IPS-18c (cell line): ENCODE results near the gene KCNMA1.

ENCODE experiments used
- H3K4me3 ChIP-seq: 2 replicates; pipeline ENCODE4 v1.7.0; 2013; ENCODE audit warnings: low read depth, mild to moderate bottlenecking, low read length, moderate library complexity; ENCODE audit not compliant: insufficient read depth
- H3K9me3 ChIP-seq: one replicate; pipeline ENCODE4 v1.6.1; 2013; ENCODE audit warnings: mild to moderate bottlenecking, low read length, moderate library complexity; ENCODE audit not compliant: control insufficient read depth, insufficient read depth

KCNMA1 gene

DNA sequence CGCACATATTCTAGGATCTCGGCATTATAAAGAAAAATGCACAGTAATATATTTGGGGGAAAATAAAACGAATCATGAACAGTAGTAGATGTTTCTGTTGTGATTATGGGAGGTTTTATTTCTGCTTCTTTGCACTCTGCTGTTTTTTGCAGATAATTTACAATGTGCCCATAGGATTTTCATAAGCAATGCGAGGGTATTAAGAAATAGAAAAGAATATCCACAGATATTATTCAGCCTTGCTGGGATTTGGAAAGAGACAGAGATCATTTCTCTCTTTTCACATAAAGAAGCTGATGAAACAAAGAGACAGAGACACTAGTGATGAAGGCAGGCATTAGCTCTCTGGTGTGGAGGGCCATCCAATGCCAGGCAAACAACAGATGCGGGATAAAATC lies 158.6 kb downstream of the KCNMA1 start:
- no peaks in the 10 kb centered on the region for H3K9me3 ChIP-seq
- no peak overlapping the region for H3K4me3 ChIP-seq

DNA sequence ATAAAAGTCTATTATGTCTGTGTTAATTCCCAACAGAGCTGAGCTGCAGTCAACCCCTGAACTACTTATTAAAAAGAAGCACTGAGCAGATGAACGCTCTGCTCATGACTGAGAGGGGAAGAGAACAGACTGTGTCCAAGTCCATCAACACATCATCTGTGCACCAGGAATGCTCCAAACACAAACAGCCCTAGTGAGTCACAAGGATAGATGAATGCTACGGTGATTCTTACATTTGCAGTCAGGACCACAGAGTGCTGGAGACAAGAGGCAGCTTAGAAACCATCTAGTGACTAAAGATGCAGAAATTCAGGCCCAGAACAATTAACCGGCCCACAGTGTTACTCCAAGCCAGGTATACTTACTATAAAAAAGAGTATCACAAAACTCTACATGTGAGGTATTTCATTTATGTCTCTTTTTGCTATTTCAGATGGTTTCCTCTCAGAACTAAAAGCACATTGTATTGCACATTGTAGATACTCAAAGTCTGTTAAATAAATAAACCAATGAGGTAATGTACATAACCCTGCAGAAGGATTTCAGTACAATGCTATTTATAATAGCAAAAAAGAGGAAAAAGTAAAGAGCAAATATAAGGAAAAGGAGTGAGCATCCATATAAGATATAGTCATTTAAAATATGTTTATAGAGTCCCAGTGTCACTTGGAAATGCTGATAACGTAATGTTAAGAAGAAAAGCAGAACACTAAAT lies 159.2 kb downstream of the KCNMA1 start:
- no peaks in the 10 kb centered on the region for H3K9me3 ChIP-seq
- H3K4me3 ChIP-seq, result no peak overlapping the region

DNA sequence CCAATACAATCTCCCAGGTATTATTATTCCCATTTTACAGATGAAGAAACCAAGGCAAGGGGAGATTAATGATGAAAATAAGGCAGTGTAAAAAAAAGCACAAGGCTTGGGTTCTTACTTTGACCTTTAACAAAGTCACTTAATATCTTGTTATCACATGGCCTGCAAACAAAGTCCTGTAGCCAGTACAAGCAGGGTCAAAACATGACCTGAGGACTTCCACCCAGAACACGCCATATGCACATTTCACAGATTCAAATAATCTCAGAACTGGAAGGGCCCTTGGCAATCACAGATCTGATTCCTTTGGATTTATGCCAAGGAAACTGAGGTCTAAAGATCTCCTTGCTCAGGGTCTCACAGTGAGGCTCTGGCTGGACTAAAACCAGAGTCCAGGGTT lies 162.1 kb downstream of the KCNMA1 start:
- H3K9me3 ChIP-seq, result no peaks in the 10 kb centered on the region
- H3K4me3 ChIP-seq, result no peak overlapping the region

DNA sequence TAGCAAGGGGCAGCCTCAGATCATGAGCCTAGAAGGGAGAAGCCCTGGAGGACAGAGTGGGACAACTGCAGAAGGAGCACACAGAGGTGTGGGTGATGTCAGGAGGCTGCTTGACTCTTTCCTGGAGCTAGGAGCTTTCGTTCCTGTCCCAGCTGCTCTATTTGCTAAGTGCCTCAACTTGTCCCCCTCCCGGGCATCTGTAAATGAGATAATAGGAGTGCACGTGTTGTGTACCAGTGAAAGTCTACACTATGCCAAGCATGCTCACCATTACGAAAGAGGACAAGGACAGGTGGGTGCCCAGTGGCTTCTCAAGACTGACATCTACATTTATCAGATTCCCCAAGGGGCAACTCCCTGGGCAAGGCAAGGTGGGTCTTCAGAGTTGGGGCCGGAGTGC lies 162.7 kb downstream of the KCNMA1 start:
- H3K9me3 ChIP-seq, result no peaks in the 10 kb centered on the region
- no peak overlapping the region for H3K4me3 ChIP-seq

DNA sequence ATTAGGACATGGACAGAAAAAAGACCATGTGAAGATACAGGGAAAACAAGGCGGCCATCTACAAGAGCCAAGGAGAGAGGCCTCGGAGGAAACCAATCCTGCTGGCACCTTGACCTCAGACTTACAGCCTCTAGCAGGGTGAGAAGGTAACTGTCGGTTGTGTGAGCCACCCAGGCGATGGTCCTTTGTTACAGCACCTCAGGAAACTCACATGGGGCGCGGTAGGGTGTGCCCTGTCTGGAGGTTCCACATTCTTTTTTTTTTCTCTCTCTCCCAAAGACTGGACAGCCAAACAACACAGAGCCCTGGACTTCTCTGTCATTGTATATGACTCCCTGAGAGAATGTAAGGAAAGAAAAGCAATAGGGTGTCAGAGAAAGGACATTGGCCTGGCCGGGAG lies 163.2 kb downstream of the KCNMA1 start:
- H3K9me3 ChIP-seq, result no peaks in the 10 kb centered on the region
- no peak overlapping the region for H3K4me3 ChIP-seq

DNA sequence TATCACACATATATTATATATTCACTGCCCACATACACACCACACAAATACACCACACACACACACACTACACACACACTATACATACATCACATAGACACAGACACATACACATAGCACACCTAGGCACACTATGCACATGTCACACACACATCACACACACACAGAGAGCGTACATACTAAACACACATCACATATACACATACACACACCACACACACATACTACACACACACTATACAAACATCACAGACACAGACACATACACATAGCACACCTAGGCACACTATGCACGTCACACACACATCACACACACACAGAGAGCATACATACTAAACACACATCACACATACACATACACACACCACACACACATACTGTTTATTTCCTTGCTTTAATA lies 165.5 kb downstream of the KCNMA1 start:
- no peak overlapping the region for H3K4me3 ChIP-seq
- H3K9me3 ChIP-seq, result peaks cover 2% of the 10 kb centered on the region

DNA sequence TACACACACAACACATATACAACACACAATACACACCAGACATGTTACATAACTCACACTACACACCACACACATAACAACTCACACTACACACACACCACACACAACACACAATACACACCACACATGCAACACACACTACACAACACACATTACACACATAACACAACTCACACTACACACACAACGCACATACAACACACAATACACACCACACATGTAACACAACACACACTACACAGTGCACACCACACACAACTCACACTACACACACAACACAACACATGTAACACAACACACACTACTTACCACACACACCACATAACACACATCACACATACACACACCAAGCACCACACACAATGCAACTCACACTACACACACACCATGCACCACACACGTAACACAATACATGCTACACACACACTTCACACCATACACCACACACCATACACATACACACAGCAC lies 166.5 kb downstream of the KCNMA1 start:
- Histone ChIP-seq H3K4me3 (no peak overlapping the region), H3K9me3 (peaks cover 2% of the 10 kb centered on the region)

DNA sequence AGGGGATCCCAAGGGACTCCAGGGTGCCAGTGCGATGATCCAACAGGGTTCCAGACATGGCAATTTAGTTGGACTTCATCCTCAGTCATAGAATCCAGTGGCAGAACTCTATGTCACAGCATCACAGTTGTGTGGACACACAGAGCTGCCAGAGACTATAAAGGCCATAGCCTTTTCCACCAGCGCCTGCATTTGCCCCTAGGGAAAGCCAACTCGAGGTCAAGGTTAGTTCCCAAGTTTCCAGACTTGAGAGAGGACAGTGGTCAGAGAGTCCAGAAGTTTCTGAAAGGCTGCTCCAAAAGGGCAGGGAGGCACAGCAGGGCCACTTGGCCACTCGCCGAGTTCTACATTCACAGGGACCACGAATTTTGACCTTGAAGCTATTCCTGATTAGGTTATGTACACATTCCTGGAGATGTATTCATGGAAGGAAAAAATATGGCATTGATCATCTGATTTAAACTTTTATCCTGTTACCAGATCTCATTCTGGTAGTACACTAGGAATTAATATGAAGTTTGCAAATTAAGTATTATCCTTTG lies 170.1 kb downstream of the KCNMA1 start:
- no peak overlapping the region for H3K4me3 ChIP-seq
- peaks cover 2% of the 10 kb centered on the region for H3K9me3 ChIP-seq

DNA sequence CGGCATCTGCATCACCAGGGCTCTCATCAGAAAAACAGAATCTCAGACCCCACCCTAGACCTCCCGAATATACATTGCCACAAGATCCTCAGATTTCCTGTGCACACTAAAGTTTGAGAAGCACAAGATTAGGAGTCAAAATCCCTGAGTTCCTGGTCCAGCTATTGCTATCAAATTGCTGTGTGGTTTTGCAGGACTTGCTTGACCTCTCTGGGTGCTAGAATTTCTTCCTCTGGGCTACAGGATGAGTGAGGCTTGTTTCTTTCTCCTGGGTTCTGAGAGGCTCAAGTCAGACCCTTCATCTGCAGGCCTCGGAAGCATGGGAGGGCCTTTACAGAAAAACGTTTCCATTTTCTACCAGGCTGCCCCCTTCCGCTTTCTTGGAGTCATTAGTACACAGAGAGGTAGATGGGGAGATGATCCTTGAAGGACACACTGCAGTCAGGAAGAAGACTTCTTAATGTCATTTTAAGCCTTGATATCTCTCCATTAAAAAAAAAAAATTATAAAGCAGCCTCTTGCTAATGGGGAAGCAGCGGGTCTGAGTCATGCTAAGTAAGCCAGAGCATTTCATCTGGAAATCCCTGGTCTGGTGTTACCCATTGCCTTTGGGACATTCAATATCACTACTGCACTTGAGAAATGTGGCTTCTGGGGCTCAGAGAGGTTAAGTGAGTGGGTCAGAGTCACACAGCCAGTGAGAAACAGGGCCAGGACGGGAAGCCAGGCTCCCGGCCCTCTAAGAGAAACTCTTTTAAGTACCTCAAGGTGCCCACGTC lies 173.5 kb downstream of the KCNMA1 start:
- peaks cover 2% of the 10 kb centered on the region for H3K9me3 ChIP-seq

DNA sequence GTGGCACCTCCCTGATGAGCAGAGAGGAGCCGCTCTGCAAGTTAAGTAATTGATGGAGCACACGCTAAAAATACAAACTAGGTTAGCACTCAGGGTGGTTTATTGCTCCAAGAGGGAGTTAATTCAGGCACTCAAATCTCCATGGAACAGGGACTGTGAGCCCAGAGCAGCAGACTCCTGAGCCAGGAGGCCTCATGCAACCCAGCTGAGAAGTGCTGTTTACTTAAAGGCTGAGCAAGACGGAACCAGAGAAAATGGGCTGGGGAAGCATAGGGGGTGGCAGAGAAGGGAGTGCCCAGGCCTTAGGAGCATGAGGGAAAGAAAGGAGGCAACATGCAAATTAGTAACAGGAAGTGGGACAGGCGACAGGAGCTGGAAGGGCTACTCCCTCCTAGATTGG lies 174.1 kb downstream of the KCNMA1 start:
- Histone ChIP-seq H3K4me3 (no peak overlapping the region), H3K9me3 (peaks cover under 1% of the 10 kb centered on the region)

More for the DNA sequence above, 173.5 kb downstream of the KCNMA1 start:
- H3K4me3 ChIP-seq, result no peak overlapping the region

DNA sequence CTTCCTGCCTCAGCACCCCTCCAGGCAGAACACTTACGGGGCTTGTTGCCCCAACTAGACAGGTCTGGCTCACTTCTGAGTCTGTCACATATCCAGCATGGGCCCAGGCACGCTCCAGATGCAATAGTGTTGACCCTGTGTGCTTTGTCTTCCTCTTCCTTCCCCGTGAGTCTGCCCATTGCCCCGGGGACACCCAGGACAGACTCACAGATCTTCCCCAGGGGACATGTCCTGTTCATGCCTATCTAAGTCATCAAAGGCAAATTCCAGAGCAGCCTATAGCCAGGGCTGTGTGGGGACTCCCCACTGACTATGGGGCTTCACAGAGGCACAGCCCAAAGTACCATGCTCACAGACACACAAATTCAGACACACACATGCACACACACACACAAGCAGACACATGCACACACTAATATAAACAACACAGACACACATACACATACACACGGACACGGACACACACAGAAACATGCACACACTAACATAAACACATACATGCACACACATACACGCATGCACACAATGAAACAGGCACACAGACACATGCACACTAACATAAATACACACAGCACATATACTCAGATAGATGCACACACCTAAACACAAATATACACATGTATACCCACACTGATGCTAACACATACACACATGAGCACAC lies 175.8 kb downstream of the KCNMA1 start:
- no peak overlapping the region for H3K4me3 ChIP-seq
- H3K9me3 ChIP-seq, result no peaks in the 10 kb centered on the region

DNA sequence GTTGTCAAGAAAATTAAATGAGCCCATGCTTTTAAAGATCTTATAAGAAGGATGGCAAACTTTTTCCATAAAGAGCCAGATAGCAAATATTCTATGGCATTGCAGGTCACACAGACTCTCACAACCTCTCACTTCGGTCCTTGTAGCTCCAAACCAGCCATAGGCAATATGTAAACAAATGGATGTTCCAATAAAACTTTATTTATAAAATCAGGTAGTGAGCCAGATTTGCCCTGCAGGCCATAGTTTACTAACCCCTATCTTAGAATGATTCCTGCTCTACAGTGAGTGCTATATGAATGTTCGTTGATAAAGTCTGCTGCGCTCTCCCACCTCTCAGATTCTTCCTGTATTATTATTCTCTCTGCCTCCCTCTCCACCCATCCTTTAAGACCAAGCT lies 177.7 kb downstream of the KCNMA1 start:
- no peaks in the 10 kb centered on the region for H3K9me3 ChIP-seq
- no peak overlapping the region for H3K4me3 ChIP-seq

DNA sequence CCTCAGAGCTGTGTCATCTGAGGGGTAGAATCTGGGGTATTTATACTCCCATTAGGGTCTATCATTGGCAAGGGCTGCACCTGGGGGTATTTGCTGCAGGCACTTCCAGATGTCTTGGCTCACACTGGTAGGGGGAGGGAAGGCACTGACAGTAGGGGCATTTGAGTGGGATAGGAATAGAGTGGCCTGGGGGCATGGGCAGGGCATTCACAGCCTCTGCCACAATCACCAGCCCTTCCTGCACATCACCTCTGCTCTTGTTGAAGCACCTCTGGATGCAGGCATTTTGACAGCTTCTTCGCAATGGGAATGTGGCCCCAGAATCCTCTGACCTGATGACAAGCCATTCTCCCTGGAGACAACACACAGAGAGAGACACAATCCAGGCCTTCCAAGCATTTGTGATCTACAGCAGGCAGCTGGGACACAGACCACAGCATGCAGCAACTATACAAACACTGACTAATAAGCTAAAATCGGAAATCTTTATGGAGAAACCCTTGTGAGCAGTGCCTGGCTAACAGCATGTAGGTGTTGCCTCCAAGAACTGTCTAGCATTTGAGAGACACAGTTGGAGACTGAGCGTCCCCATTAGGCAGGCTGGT lies 178.5 kb downstream of the KCNMA1 start:
- H3K9me3 ChIP-seq, result no peaks in the 10 kb centered on the region
- H3K4me3 ChIP-seq, result no peak overlapping the region

DNA sequence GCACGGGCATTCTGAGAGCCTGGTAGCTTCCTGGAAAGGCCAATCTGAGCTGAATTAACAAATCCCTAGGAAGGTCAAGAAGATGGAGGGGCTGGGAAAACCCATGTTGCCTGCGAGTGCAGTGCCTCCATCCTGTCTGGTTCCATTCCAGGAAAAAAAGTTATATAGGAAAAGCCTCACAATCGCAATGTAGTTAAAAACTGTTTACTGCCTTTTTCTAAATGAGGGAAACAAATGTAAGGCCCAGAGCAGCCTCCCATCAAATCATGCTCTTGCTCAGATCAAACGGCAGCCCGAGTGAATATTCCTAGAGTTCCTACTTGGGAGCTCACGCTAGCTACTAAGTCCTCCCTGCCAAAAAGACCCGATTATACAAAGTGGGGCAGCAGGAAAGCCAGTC lies 179.9 kb downstream of the KCNMA1 start:
- Histone ChIP-seq H3K4me3 (no peak overlapping the region), H3K9me3 (no peaks in the 10 kb centered on the region)

DNA sequence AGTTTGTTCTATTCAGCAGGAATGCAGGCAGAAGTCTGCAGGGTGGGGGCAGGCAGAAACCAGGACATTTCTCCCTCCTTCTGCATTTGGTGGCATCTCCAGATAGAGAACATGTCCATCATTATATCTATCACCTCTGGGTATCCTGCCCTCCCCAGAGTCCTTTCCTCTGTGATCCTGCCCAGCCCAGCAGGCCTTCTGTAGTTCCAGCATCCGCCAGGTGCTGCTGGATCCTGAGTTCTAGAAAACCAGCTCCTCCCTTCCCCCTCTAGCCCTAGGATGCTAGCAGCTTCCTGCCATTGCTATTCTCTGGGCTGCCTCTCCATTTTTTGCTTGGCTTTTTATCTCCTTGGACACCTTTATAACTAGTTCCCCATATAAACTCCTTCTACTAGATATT lies 180.3 kb downstream of the KCNMA1 start:
- H3K9me3 ChIP-seq, result no peaks in the 10 kb centered on the region
- H3K4me3 ChIP-seq, result no peak overlapping the region

DNA sequence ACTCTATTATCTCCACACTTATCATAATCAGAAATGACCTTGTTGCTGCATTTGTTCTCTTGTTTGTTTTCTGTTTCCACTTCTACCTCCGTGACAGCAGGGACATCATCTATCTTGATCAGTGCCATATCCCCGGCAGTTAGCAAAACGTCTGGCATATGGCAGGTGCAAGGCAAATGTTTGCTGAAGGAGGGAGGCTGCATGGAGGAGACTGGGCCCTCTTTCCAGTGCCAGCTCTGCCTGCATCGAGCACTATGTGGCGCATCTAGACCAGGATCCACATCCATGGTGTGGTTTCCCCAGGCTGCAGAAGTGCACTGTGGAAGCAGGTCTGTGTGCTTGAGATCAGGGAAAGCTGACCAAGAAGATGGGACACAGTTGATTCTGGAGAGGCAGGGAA lies 181.2 kb downstream of the KCNMA1 start:
- Histone ChIP-seq H3K4me3 (no peak overlapping the region), H3K9me3 (no peaks in the 10 kb centered on the region)

DNA sequence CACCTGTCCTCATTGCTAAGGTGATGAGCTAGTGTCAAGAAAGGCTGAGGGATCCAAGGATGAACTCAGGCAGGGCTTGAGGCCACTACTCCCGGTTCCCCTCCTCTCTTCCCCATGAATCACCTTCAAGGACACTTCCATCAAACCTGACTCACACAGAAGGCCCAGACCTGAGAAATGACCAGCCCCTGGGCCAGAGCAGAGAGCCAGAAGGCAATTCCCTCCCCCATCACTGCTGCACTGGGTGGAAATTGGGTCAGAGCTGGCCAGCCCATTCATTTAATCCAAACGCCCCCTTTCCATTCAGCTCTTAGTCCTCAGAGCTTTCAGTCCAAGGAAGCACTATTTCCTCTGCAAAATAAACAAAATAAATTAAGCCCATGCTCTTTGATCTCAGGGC lies 182.0 kb downstream of the KCNMA1 start:
- Histone ChIP-seq H3K4me3 (no peak overlapping the region), H3K9me3 (no peaks in the 10 kb centered on the region)
